HG03159 (cell line): ENCODE results near the gene ZNF300.
"Not testable (repeated sequence)": the region's sequence is repeated elsewhere in the genome, so short reads cannot be mapped to it uniquely, and the experiment has no call there.

Experiments used
- ATAC-seq: cut with Tn5 transposase; IDR thresholded peaks from one replicate; pipeline ENCODE4 v1.9.1; 2021; ENCODE audit warnings: mild to moderate bottlenecking, moderate library complexity; ENCODE audit not compliant: unreplicated experiment

The ZNF300 gene

DNA sequence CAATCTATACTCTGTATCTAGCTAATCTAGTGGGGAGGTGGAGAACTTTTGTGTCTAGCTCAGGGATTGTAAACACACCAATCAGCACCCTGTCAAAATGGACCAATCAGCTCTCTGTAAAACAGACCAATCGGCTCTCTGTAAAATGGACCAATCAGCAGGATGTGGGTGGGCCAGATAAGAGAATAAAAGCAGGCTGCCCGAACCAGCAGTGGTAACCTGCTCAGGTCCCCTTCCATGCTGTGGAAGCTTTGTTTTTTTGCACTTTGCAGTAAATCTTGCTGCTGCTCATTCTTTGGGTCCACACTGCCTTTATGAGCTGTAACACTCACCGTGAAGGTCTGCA is 58.5 kb downstream of the ZNF300 start, which contains the start of gene IRGM:
TSS of gene IRGM (plus strand) at position 214 of the 346 bp plus-strand sequence. CDS start 1,603 bp downstream, outside the sequence.
- ATAC-seq, result not testable (repeated sequence)

DNA sequence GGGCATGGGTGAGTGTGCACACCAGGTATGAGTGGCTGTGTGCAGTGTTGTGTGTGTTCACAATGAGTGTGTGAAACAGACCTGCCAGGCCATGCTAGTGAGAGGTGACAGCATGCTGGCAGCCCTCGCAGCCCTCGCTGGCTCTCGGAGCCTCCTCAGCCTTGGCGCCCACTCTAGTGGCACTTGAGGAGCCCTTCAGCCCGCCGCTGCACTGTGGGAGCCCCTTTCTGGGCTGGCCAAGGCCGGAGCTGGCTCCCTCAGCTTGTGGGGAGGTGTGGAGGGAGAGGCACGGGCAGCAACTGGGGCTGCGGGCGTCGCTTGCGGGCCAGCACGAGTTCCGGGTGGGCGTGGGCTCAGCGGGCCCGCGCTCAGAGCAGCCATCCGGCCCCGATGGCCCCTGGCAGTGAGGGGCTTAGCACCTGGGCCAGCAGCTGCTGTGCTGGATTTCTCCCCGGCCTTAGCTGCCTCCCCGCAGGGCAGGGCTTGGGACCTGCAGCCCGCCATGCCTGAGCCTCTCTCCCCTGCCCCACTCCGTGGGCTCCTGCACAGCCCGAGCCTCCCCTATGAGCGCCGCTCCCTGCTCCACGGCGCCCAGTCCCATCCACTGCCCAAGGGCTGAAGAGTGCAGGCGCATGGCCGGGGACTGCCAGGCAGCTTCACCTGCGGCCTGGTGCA is 59.5 kb downstream of the ZNF300 start:
- not testable (repeated sequence) for ATAC-seq
